ENCODE results near the gene KRTAP4-3. TPM values are rescaled to one million over a fixed set of nuclear protein-coding genes. Genes with fewer than 3 reads are reported as not detected.

The KRTAP4-3 gene
- total RNA-seq (2022; extraction: Qiagen RNA extraction; ENCODE audit: low read depth): not detected in 5 replicates

DNA sequence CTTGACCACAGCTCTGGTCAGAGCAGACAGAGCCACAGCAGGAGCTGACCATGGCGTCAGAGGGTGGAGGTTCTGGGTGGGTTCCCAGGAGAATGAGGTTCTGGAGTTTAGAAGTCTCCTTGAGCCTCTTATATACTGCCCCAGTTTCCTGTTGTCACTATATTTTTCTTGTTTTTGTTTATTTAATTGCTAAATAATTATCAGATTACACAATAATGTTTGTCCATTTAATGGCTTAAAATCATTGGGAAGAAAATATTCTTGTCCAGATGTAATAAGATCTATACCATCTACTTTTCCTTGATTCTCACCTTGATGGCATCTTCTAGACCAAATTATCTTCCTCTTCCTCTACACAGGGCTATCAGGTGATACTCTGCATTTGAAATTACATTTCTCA, at the start of gene KRTAP4-3:
TSS of gene KRTAP4-3 (minus strand) at position 101 of the 400 bp plus-strand sequence. CDS start at position 52, 49 bp downstream.

DNA sequence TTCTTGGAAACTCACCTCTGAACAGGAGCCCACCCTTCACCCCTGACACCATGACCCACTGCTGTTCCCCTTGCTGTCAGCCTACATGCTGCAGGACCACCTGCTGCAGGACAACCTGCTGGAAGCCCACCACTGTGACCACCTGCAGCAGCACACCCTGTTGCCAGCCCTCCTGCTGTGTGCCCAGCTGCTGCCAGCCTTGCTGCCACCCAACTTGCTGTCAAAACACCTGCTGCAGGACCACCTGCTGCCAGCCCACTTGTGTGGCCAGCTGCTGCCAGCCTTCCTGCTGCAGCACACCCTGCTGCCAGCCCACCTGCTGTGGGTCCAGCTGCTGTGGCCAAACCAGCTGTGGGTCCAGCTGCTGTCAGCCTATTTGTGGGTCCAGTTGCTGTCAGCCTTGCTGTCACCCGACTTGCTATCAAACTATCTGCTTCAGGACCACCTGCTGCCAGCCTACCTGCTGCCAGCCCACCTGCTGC, 21.9 kb upstream of the KRTAP4-3 start, which contains the start of gene KRTAP9-1:
TSS of gene KRTAP9-1 (plus strand) at position 51 of the 482 bp plus-strand sequence. CDS start at position 51, 0 bp downstream.

DNA sequence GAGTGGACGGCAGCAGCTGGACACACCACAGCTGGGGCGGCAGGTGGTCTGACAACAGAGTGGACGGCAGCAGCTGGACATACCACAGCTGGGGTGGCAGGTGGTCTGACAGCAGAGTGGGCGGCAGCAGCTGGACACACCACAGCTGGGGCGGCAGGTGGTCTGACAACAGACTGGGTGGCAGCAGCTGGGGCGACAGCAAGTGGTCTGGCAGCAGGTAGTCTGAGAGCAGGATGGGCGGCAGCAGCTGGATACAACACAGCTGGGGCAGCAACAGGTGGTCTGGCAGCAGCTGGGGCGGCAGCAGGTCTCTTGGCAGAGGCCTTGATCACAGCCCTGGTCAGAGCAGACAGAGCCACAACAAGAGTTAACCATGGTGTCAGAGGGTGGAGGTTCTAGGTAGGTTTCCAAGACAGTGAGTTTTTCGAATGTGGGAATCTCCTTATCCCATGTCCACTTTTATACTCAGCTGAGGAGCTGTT, 16.5 kb upstream of the KRTAP4-3 start, which contains the start of gene KRTAP4-1:
TSS of gene KRTAP4-1 (minus strand) at position 432 of the 482 bp plus-strand sequence. CDS start at position 375, 57 bp downstream.

DNA sequence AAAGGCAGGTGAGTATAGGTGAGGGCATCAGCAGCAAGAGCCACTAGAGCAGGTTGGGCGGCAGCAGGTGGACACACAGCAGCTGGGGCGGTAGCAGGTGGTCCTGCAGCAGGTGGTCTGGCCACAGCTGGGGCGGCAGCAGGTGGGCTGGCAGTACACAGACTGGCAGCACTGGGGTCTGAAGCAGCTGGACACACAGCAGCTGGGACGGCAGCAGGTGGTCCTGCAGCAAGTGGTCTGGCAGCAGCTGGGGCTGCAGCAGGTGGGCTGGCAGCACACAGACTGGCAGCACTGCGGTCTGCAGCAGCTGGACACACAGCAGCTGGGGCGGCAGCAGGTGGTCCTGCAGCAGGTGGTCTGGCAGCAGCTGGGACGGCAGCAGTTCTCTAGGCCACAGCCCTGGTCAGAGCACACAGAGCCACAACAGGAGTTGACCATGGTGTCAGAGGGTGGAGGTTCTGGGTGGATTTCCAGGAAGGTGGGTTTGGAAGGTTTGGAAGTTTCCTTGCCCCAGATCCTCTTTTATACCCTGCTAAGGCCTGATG, 9.8 kb upstream of the KRTAP4-3 start, which contains the start of gene KRTAP4-2:
TSS of gene KRTAP4-2 (minus strand) at position 495 of the 545 bp plus-strand sequence. CDS start at position 438, 57 bp downstream.

DNA sequence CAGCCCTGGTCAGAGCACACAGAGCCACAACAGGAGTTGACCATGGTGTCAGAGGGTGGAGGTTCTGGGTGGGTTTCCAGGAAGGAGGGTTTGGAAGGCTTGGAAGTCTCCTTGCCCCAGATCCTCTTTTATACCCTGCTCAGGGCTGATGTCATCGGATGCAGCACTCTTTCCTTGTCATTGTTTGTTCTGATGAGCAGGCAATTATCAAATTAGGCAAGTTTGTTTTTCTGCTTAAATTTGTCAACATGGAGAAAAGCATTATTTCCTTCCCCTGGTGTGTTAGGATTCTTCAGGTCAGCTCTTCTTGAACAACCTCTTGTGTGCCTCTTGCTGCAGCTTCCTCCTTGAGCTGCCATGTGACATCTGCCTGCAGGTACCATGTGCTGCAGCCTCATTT, 7.4 kb downstream of the KRTAP4-3 start, which contains the start of gene KRTAP4-4:
TSS of gene KRTAP4-4 (minus strand) at position 101 of the 400 bp plus-strand sequence. CDS start at position 44, 57 bp downstream.

DNA sequence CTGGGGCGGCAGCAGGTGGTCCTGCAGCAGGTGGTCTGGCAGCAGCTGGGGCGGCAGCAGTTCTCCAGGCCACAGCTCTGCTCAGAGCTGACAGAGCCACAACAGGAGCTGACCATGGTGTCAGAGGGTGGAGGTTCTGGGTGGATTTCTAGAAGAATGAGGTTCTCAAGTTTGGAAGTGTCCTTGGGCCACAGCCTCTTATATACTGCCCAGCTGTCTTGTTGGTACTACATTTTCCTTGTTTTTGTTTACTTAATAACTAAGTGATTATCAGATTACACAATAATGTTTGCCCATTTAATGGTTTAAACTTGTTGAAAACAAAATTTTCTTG, 18.4 kb downstream of the KRTAP4-3 start, which contains the start of gene KRTAP4-5:
TSS of gene KRTAP4-5 (minus strand) at position 174 of the 334 bp plus-strand sequence. CDS start at position 116, 58 bp downstream.

DNA sequence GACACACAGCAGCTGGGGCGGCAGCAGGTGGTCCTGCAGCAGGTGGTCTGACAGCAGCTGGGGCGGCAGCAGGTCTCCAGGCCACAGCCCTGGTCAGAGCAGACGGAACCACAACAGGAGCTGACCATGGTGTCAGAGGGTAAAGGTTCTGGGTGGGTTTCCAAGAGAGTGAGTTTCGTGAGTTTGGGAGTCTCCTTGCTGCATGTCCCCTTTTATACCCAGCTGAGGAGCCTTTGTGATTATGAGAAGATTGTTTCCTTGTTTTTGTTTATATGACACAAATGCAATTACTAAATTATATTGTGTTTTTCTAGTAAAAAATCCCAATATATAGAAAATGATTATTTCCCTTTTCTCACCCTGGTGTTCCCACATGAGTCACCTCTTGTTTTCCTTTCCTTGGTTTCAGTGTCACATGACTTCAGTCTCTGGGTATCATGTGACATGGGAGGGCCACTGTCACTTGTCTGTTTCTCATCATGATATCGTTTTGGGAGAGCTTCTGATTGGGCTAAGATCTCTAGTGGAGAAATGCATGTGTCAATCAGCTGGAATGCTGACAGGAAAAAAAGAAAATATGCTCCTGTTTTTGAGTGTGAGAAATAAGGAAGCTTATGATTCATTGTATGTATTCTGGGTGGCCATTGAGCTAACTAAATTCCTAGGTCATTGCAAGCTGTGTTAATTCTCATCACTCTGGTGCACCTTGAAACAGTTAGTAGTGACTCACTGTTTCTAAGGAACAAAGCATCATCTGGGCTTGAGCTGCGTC, 27.5 kb downstream of the KRTAP4-3 start, which contains the start of gene KRTAP4-6:
TSS of gene KRTAP4-6 (minus strand) at position 185 of the 772 bp plus-strand sequence. CDS start at position 128, 57 bp downstream.

DNA sequence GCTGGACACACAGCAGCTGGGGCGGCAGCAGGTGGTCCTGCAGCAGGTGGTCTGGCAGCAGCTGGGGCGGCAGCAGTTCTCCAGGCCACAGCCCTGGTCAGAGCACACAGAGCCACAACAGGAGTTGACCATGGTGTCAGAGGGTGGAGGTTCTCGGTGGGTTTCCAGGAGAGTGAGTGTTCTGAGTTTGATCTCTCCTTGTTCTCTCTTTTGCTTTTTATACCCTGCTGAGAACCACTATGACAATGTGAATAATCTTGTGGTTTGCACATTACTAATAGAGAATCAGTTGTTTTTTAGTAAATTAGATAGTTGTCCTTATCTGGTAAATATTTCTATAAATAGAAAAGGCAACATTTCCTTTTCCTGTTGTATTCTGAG, 44.0 kb downstream of the KRTAP4-3 start, which contains the start of gene KRTAP4-12:
TSS of gene KRTAP4-12 (minus strand) at position 192 of the 381 bp plus-strand sequence. CDS start at position 132, 60 bp downstream.

GRCh38 chr17:41117846-41118386, 50.1 kb downstream of the KRTAP4-3 start, which contains the start of gene KRTAP4-11:
KRTAP4-11 (minus strand) TSS chr17:41118373; CDS start chr17:41118315, 58 bp downstream.

Other genes with a start within 250 kb of the KRTAP4-3 start
- 0.08 TPM in 1 of 5 replicates, not detected in the others for gene KRT23, start 230.6 kb downstream of the KRTAP4-3 start, total RNA-seq (2022; extraction: Qiagen RNA extraction; ENCODE audit: low read depth)
- not detected in 5 replicates for gene KRT39, start 201.3 kb downstream of the KRTAP4-3 start, total RNA-seq (2022; extraction: Qiagen RNA extraction; ENCODE audit: low read depth)
- gene KRT40, start 183.9 kb downstream of the KRTAP4-3 start, total RNA-seq (2022; extraction: Qiagen RNA extraction; ENCODE audit: low read depth): not detected in 5 replicates
- not detected in 5 replicates for gene KRTAP3-3, start 174.1 kb downstream of the KRTAP4-3 start, total RNA-seq (2022; extraction: Qiagen RNA extraction; ENCODE audit: low read depth)
- gene KRTAP3-2, start 168.3 kb downstream of the KRTAP4-3 start, total RNA-seq (2022; extraction: Qiagen RNA extraction; ENCODE audit: low read depth): 0.16 to 0.35 TPM (median 0.30 TPM) in 3 of 5 replicates, not detected in the others
- gene KRTAP3-1, start 159.1 kb downstream of the KRTAP4-3 start, total RNA-seq (2022; extraction: Qiagen RNA extraction; ENCODE audit: low read depth): not detected in 5 replicates
- 0.12 TPM in 1 of 5 replicates, not detected in the others for gene KRTAP1-5, start 141.0 kb downstream of the KRTAP4-3 start, total RNA-seq (2022; extraction: Qiagen RNA extraction; ENCODE audit: low read depth)
- not detected in 5 replicates for gene KRTAP1-4, start 138.0 kb downstream of the KRTAP4-3 start, total RNA-seq (2022; extraction: Qiagen RNA extraction; ENCODE audit: low read depth)
- not detected in 5 replicates for gene KRTAP1-3, start 133.3 kb downstream of the KRTAP4-3 start, total RNA-seq (2022; extraction: Qiagen RNA extraction; ENCODE audit: low read depth)
- gene KRTAP1-1, start 126.8 kb downstream of the KRTAP4-3 start, total RNA-seq (2022; extraction: Qiagen RNA extraction; ENCODE audit: low read depth): not detected in 5 replicates
- not detected in 5 replicates for gene KRTAP2-1, start 120.9 kb downstream of the KRTAP4-3 start, total RNA-seq (2022; extraction: Qiagen RNA extraction; ENCODE audit: low read depth)
- not detected in 5 replicates for gene KRTAP2-2, start 113.0 kb downstream of the KRTAP4-3 start, total RNA-seq (2022; extraction: Qiagen RNA extraction; ENCODE audit: low read depth)
- 0.08 TPM in 1 of 5 replicates, not detected in the others for gene KRTAP2-3, start 108.1 kb downstream of the KRTAP4-3 start, total RNA-seq (2022; extraction: Qiagen RNA extraction; ENCODE audit: low read depth)
- not detected in 5 replicates for gene KRTAP2-4, start 102.3 kb downstream of the KRTAP4-3 start, total RNA-seq (2022; extraction: Qiagen RNA extraction; ENCODE audit: low read depth)
- gene KRTAP4-7, start 84.1 kb downstream of the KRTAP4-3 start, total RNA-seq (2022; extraction: Qiagen RNA extraction; ENCODE audit: low read depth): not detected in 5 replicates
- 0.05 to 0.12 TPM in 2 of 5 replicates, not detected in the others for gene KRTAP4-8, start 70.1 kb downstream of the KRTAP4-3 start, total RNA-seq (2022; extraction: Qiagen RNA extraction; ENCODE audit: low read depth)
- gene KRTAP4-16, start 66.0 kb downstream of the KRTAP4-3 start, total RNA-seq (2022; extraction: Qiagen RNA extraction; ENCODE audit: low read depth): not detected in 5 replicates
- gene KRTAP4-9, start 62.8 kb downstream of the KRTAP4-3 start, total RNA-seq (2022; extraction: Qiagen RNA extraction; ENCODE audit: low read depth): not detected in 5 replicates
- gene KRTAP4-11, start 49.8 kb downstream of the KRTAP4-3 start, total RNA-seq (2022; extraction: Qiagen RNA extraction; ENCODE audit: low read depth): not detected in 5 replicates
- gene KRTAP4-12, start 44.0 kb downstream of the KRTAP4-3 start, total RNA-seq (2022; extraction: Qiagen RNA extraction; ENCODE audit: low read depth): not detected in 5 replicates
- gene KRTAP4-6, start 27.7 kb downstream of the KRTAP4-3 start, total RNA-seq (2022; extraction: Qiagen RNA extraction; ENCODE audit: low read depth): not detected in 5 replicates
- not detected in 5 replicates for gene KRTAP4-5, start 18.4 kb downstream of the KRTAP4-3 start, total RNA-seq (2022; extraction: Qiagen RNA extraction; ENCODE audit: low read depth)
- not detected in 5 replicates for gene KRTAP4-4, start 7.5 kb downstream of the KRTAP4-3 start, total RNA-seq (2022; extraction: Qiagen RNA extraction; ENCODE audit: low read depth)
- not detected in 5 replicates for gene KRTAP4-2, start 10.0 kb upstream of the KRTAP4-3 start, total RNA-seq (2022; extraction: Qiagen RNA extraction; ENCODE audit: low read depth)
- gene KRTAP4-1, start 16.7 kb upstream of the KRTAP4-3 start, total RNA-seq (2022; extraction: Qiagen RNA extraction; ENCODE audit: low read depth): 0.07 to 0.56 TPM (median 0.26 TPM) in 4 of 5 replicates, not detected in the other
- gene KRTAP9-1, start 21.7 kb upstream of the KRTAP4-3 start, total RNA-seq (2022; extraction: Qiagen RNA extraction; ENCODE audit: low read depth): not detected in 5 replicates
- not detected in 5 replicates for gene KRTAP9-2, start 58.4 kb upstream of the KRTAP4-3 start, total RNA-seq (2022; extraction: Qiagen RNA extraction; ENCODE audit: low read depth)
- not detected in 5 replicates for gene KRTAP9-3, start 64.2 kb upstream of the KRTAP4-3 start, total RNA-seq (2022; extraction: Qiagen RNA extraction; ENCODE audit: low read depth)
- gene KRTAP9-8, start 69.8 kb upstream of the KRTAP4-3 start, total RNA-seq (2022; extraction: Qiagen RNA extraction; ENCODE audit: low read depth): not detected in 5 replicates
- gene KRTAP9-4, start 81.5 kb upstream of the KRTAP4-3 start, total RNA-seq (2022; extraction: Qiagen RNA extraction; ENCODE audit: low read depth): not detected in 5 replicates
- gene KRTAP9-9, start 87.2 kb upstream of the KRTAP4-3 start, total RNA-seq (2022; extraction: Qiagen RNA extraction; ENCODE audit: low read depth): not detected in 5 replicates
- gene KRTAP9-6, start 97.2 kb upstream of the KRTAP4-3 start, total RNA-seq (2022; extraction: Qiagen RNA extraction; ENCODE audit: low read depth): not detected in 5 replicates
- not detected in 5 replicates for gene KRTAP9-7, start 107.5 kb upstream of the KRTAP4-3 start, total RNA-seq (2022; extraction: Qiagen RNA extraction; ENCODE audit: low read depth)
- not detected in 5 replicates for gene KRTAP29-1, start 134.6 kb upstream of the KRTAP4-3 start, total RNA-seq (2022; extraction: Qiagen RNA extraction; ENCODE audit: low read depth)
- not detected in 5 replicates for gene KRTAP16-1, start 141.1 kb upstream of the KRTAP4-3 start, total RNA-seq (2022; extraction: Qiagen RNA extraction; ENCODE audit: low read depth)
- gene KRTAP17-1, start 147.5 kb upstream of the KRTAP4-3 start, total RNA-seq (2022; extraction: Qiagen RNA extraction; ENCODE audit: low read depth): not detected in 5 replicates
- gene KRT33A, start 182.6 kb upstream of the KRTAP4-3 start, total RNA-seq (2022; extraction: Qiagen RNA extraction; ENCODE audit: low read depth): not detected in 5 replicates
- gene KRT33B, start 201.6 kb upstream of the KRTAP4-3 start, total RNA-seq (2022; extraction: Qiagen RNA extraction; ENCODE audit: low read depth): 0.05 to 0.13 TPM (median 0.10 TPM) in 3 of 5 replicates, not detected in the others
- gene KRT34, start 214.1 kb upstream of the KRTAP4-3 start, total RNA-seq (2022; extraction: Qiagen RNA extraction; ENCODE audit: low read depth): 0.25 to 0.64 TPM (median 0.35 TPM) in 5 replicates
- not detected in 5 replicates for gene KRT31, start 229.4 kb upstream of the KRTAP4-3 start, total RNA-seq (2022; extraction: Qiagen RNA extraction; ENCODE audit: low read depth)

Measured in A549 treated with CpdA at 1 μM for 4 hours (cell line).